H1 (cell line): ENCODE data around the gene FOLR1. TPM values are rescaled to one million over a fixed set of nuclear protein-coding genes. Genes with fewer than 3 reads are reported as not detected.

Experiments used
- CTCF ChIA-PET: fragments of 300-600 bp; sonication (Branson Sonifier 250); formaldehyde crosslinking; loops from one replicate; lab custom pipeline; 2021; ENCODE audit not compliant: partially characterized antibody; lab: Charles Lee
- POLR2A ChIA-PET: fragments of 300-600 bp; sonication (Branson Sonifier 250); formaldehyde crosslinking; loops from one replicate; lab custom pipeline; 2021; ENCODE audit warnings: inconsistent platforms; ENCODE audit not compliant: partially characterized antibody; lab: Charles Lee
- DNase-seq, 2 experiments: peaks; one replicate each; pipeline versions ENCODE4 v3.0.0 to v3.0.0-alpha.2; 2010 to 2022; ENCODE audit warnings: low spot score in 2 of 2, low read depth in 1 of 2, mixed read lengths in 1 of 2
- FAIRE-seq: peaks from 2 replicates; lab custom pipeline; 2011; peaks lifted over from hg19 to GRCh38; lab: Jason Lieb, UNC
- H2AFZ ChIP-seq: 2 replicates; pipeline ENCODE4 v1.8.1; 2012; ENCODE audit warnings: low read length, inconsistent platforms
- H2AK5ac ChIP-seq: 2 replicates; pipeline ENCODE4 v1.6.1; 2013; ENCODE audit warnings: low read depth, low read length
- H2BK120ac ChIP-seq: replicated peaks from 2 replicates; pipeline ENCODE3; 2013; ENCODE audit warnings: low read depth, low read length, inconsistent platforms
- H2BK12ac ChIP-seq: 2 replicates; pipeline ENCODE4 v1.6.1; 2013; ENCODE audit warnings: low read depth, low read length
- H2BK15ac ChIP-seq: 2 replicates; pipeline ENCODE4 v1.6.1; 2013; ENCODE audit warnings: low read length
- H2BK20ac ChIP-seq: 2 replicates; pipeline ENCODE4 v1.6.1; 2013; ENCODE audit warnings: low read length
- H2BK5ac ChIP-seq: 2 replicates; pipeline ENCODE4 v1.6.1; 2013; ENCODE audit warnings: low read depth, low read length
- H3K14ac ChIP-seq: 2 replicates; pipeline ENCODE4 v1.6.1; 2013; ENCODE audit warnings: inconsistent platforms; ENCODE audit not compliant: insufficient read length
- H3K18ac ChIP-seq: 2 replicates; pipeline ENCODE4 v1.6.1; 2013; ENCODE audit warnings: low read length; ENCODE audit errors: extremely low read depth
- H3K23ac ChIP-seq: 2 replicates; pipeline ENCODE4 v1.6.1; 2013; ENCODE audit warnings: inconsistent platforms; ENCODE audit not compliant: insufficient read length
- H3K23me2 ChIP-seq: 2 replicates; pipeline ENCODE4 v1.6.1; 2013; ENCODE audit warnings: low read depth, low read length
- H3K27ac ChIP-seq: 2 replicates; pipeline ENCODE4 v1.6.1; 2011; ENCODE audit warnings: low read depth, low read length, inconsistent platforms
- H3K27me3 ChIP-seq, 4 experiments: replicated peaks in 1 of 4; 1 replicate in 1 of 4; 2 replicates in 3 of 4; pipeline versions ENCODE4 v1.6.1 to v1.8.1; 2011 to 2013; ENCODE audit warnings: low read length in 3 of 4, mild to moderate bottlenecking in 3 of 4, inconsistent platforms in 2 of 4, mixed read lengths in 2 of 4, moderate library complexity in 1 of 4; ENCODE audit not compliant: control insufficient read depth in 3 of 4, insufficient read depth in 3 of 4; ENCODE audit errors: extremely low read depth in 1 of 4
- H3K36me3 ChIP-seq, 4 experiments: 2 replicates each; pipeline versions ENCODE4 v1.6.1 to v1.8.1; 2011 to 2013; ENCODE audit warnings: mild to moderate bottlenecking in 4 of 4, low read length in 3 of 4, moderate library complexity in 2 of 4, control low read depth in 1 of 4, inconsistent platforms in 1 of 4; ENCODE audit not compliant: insufficient read depth in 4 of 4, control insufficient read depth in 2 of 4
- H3K4ac ChIP-seq: replicated peaks from 2 replicates; pipeline ENCODE3; 2013; ENCODE audit warnings: low read length, low read depth, mixed read lengths, inconsistent platforms; ENCODE audit not compliant: insufficient read length
- H3K4me1 ChIP-seq, 4 experiments: replicated peaks in 1 of 4; 1 replicate in 1 of 4; 2 replicates in 3 of 4; pipeline versions ENCODE4 v1.6.1 to v1.8.1; 2011 to 2013; ENCODE audit warnings: low read length in 3 of 4, inconsistent platforms in 2 of 4, mixed read lengths in 1 of 4; ENCODE audit not compliant: insufficient read depth in 4 of 4, control insufficient read depth in 3 of 4
- H3K4me2 ChIP-seq, 2 experiments: 2 replicates each; pipeline versions ENCODE4 v1.6.1 to v1.8.1; 2011 to 2013; ENCODE audit warnings: low read depth in 2 of 2, low read length in 2 of 2, control low read depth in 1 of 2, inconsistent platforms in 1 of 2, mild to moderate bottlenecking in 1 of 2; ENCODE audit not compliant: insufficient read depth in 1 of 2
- H3K4me3 ChIP-seq, 4 experiments: fragments of 200-600, 300-600 bp in 1 of 4; sonication (generic), shearing (Covaris generic), sonication (Bioruptor Twin) in 1 of 4; 2 replicates each; pipeline versions ENCODE4 v1.5.1 to v1.8.1; 2011 to 2016; ENCODE audit warnings: low read length in 4 of 4, low read depth in 3 of 4, control low read depth in 2 of 4, inconsistent platforms in 2 of 4, mild to moderate bottlenecking in 2 of 4, mixed read lengths in 1 of 4, moderate library complexity in 1 of 4; ENCODE audit not compliant: insufficient read depth in 2 of 4; ENCODE audit errors: extremely low read depth in 1 of 4
- H3K56ac ChIP-seq: replicated peaks from 2 replicates; pipeline ENCODE3; 2013; ENCODE audit warnings: low read depth, mild to moderate bottlenecking, mixed read lengths, low read length, inconsistent platforms; ENCODE audit not compliant: insufficient read length
- H3K79me1 ChIP-seq: 2 replicates; pipeline ENCODE4 v1.6.1; 2013; ENCODE audit warnings: low read depth, low read length, control low read depth
- H3K79me2 ChIP-seq, 2 experiments: 2 replicates each; pipeline versions ENCODE4 v1.6.1 to v1.8.1; 2012 to 2013; ENCODE audit warnings: low read length in 2 of 2, mild to moderate bottlenecking in 2 of 2, inconsistent platforms in 1 of 2; ENCODE audit not compliant: insufficient read depth in 2 of 2, control insufficient read depth in 1 of 2
- H3K9ac ChIP-seq, 4 experiments: replicated peaks in 1 of 4; 1 replicate in 1 of 4; 2 replicates in 3 of 4; pipeline versions ENCODE4 v1.6.1 to v1.8.1; 2011 to 2013; ENCODE audit warnings: low read depth in 3 of 4, low read length in 3 of 4, control low read depth in 2 of 4, mild to moderate bottlenecking in 2 of 4, moderate library complexity in 2 of 4, inconsistent platforms in 1 of 4; ENCODE audit errors: extremely low read depth in 1 of 4
- H3K9me3 ChIP-seq, 2 experiments: 2 replicates each; pipeline versions ENCODE4 v1.6.1 to v1.8.1; 2012 to 2013; ENCODE audit warnings: mild to moderate bottlenecking in 2 of 2, moderate library complexity in 2 of 2, control low read depth in 1 of 2, inconsistent platforms in 1 of 2, low read depth in 1 of 2, low read length in 1 of 2, mixed read lengths in 1 of 2; ENCODE audit not compliant: insufficient read depth in 2 of 2
- H4K20me1 ChIP-seq, 2 experiments: replicated peaks in 1 of 2; 2 replicates each; pipeline versions ENCODE3 to v1.8.1; 2011 to 2013; ENCODE audit warnings: inconsistent platforms in 2 of 2, low read length in 2 of 2, mild to moderate bottlenecking in 1 of 2; ENCODE audit not compliant: insufficient read depth in 2 of 2, control insufficient read depth in 1 of 2
- H4K5ac ChIP-seq: 2 replicates; pipeline ENCODE4 v1.6.1; 2013; ENCODE audit warnings: low read length, low read depth, mixed read lengths, inconsistent platforms; ENCODE audit not compliant: insufficient read length
- H4K8ac ChIP-seq: 2 replicates; pipeline ENCODE4 v1.8.0; 2013; ENCODE audit warnings: mild to moderate bottlenecking, moderate library complexity, low read length, inconsistent platforms; ENCODE audit not compliant: insufficient read depth; ENCODE audit errors: extremely low read depth
- H4K91ac ChIP-seq: replicated peaks from 2 replicates; pipeline ENCODE3; 2013; ENCODE audit warnings: low read length, mixed read lengths, inconsistent platforms; ENCODE audit not compliant: insufficient read length
- WGBS, 2 experiments: shearing (Covaris generic) in 1 of 2; methylation state at CpG; one replicate each; pipeline versions ENCODE4 v1.1.6 to v1.1.7; 2013 to 2015; ENCODE audit warnings: low lambda C conversion rate in 2 of 2, mixed read lengths in 2 of 2, inconsistent platforms in 1 of 2, low coverage in 1 of 2, missing lambda C conversion rate in 1 of 2; ENCODE audit not compliant: insufficient replicate concordance in 2 of 2, insufficient coverage in 1 of 2, insufficient read length in 1 of 2; ENCODE audit errors: extremely low coverage in 1 of 2, missing lambda C conversion rate in 1 of 2; 5-methylcytosine and 5-hydroxymethylcytosine counted together
- polyA plus RNA-seq, 7 experiments: library from polyadenylated mRNA; depleted of rRNA in 3 of 7; stranded (reverse) in 5 of 7; unstranded in 2 of 7; fragments of >200 nt in 5 of 7; fragments of 200-250 nt in 2 of 7; gene quantifications; 1 replicate in 5 of 7; 2 replicates in 1 of 7; 4 replicates in 1 of 7; pipeline versions ENCODE4 v1.2.1 to v1.2.3, GENCODE V29; 2011 to 2013; ENCODE audit warnings: missing spikeins in 2 of 7, mixed read lengths in 2 of 7
- total RNA-seq: library from RNA; stranded (reverse); fragmentation: NEBNext Ultra II Directional; extraction: Animal tissue kit (Norgen Biotek cat#: 25700); gene quantifications from 2 replicates; pipeline ENCODE4 v1.2.1, GENCODE V29; 2021
- TF ChIP-seq, protein P1 (sequence below): IDR thresholded peaks from 2 replicates; pipeline ENCODE4 v1.6.1; 2011; ENCODE audit warnings: low read length, improper control_type of control experiment

The FOLR1 gene
- total and polyA plus RNA-seq, 2 of the 8 experiments (the other 6 are each of a cell fraction or from before 2014, with no cell fraction given), result 1.3 TPM; not detected in 1

DNA sequence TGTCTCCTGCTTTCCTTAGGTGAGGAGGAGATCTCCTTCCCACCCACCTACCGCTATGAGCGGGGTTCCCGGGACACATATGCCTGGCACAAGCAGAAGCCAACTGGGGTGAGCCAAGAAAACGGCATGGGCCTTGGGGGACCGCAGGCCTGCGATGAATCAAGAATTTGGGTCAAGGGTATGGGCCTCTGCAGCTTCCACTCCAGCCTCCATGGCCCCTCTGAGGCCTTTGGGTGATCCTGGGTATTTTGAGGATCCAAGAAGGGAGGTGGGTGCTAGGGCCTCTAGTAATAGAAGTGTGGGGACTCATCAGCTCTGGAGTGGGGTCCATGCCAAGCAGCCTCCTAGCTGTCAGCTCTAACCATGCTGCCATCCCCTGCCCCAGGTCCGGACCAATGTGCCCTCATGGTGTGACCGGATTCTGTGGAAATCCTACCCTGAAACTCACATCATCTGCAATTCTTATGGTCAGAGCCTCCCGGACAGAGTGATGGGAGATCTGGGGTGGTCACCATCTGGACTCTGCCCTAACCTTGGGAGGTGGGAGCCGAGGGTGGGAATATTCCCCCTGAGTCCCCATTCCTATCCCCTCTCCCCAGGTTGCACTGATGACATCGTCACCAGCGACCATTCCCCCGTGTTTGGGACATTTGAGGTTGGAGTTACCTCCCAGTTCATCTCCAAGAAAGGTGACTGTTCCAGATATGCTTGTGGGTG is 41.3 kb downstream of the FOLR1 start:
- H3K79me2 ChIP-seq, result no peaks in the 10 kb centered on the region
- H3K9ac ChIP-seq, result no peak overlapping the region
- H3K27ac ChIP-seq, result no peak overlapping the region
- no peak overlapping the region for H4K5ac ChIP-seq
- H3K4me2 ChIP-seq, result no peak overlapping the region
- no peak overlapping the region for H2BK12ac ChIP-seq
- no peak overlapping the region for H3K23ac ChIP-seq
- no peaks in the 10 kb centered on the region for H3K9me3 ChIP-seq
- DNase-seq (peak in 1 of 2 experiments; percentile 17), FAIRE-seq (no peak)
- H2AK5ac ChIP-seq, result no peak overlapping the region
- peaks cover 1% of the 10 kb centered on the region; the same call in 1 of the 2 replicates for H3K23me2 ChIP-seq
- H4K8ac ChIP-seq, result no peak overlapping the region
- no peak overlapping the region for H3K4ac ChIP-seq
- peaks cover 3% of the 10 kb centered on the region for H3K79me1 ChIP-seq
- H4K20me1 ChIP-seq, result peaks cover 13 to 15% of the 10 kb centered on the region in 2 experiments
- no peak overlapping the region for H4K91ac ChIP-seq
- no peak overlapping the region for H2BK15ac ChIP-seq
- no peak overlapping the region for H3K18ac ChIP-seq
- H3K56ac ChIP-seq, result no peak overlapping the region
- H3K36me3 ChIP-seq, result peaks cover 29 to 72% (median 67%) of the 10 kb centered on the region in 4 experiments
- H2BK5ac ChIP-seq, result no peak overlapping the region
- POLR2A ChIA-PET, result no interaction called here
- no peak overlapping the region for H2BK20ac ChIP-seq
- CTCF ChIA-PET, result no interaction called here
- no peak overlapping the region for H3K14ac ChIP-seq
- peaks cover 0 to 8% (median 6%) of the 10 kb centered on the region in 4 experiments; a peak in 6 of 7 replicates for H3K4me1 ChIP-seq
- H3K4me3 ChIP-seq, result no peak overlapping the region
- 90% methylated on average over 13 of the region's 13 CpGs; no CpG with 5 or more reads in 1 of the 2 experiments for WGBS, 2 experiments
- no peaks in the 10 kb centered on the region for H3K27me3 ChIP-seq
- no peak overlapping the region for H2AFZ ChIP-seq
- H2BK120ac ChIP-seq, result no peak overlapping the region
- TF ChIP-seq, protein P1, sequence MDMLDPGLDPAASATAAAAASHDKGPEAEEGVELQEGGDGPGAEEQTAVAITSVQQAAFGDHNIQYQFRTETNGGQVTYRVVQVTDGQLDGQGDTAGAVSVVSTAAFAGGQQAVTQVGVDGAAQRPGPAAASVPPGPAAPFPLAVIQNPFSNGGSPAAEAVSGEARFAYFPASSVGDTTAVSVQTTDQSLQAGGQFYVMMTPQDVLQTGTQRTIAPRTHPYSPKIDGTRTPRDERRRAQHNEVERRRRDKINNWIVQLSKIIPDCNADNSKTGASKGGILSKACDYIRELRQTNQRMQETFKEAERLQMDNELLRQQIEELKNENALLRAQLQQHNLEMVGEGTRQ, result no peak
